Renal cortical epithelial cell (primary cell): ENCODE data around the gene URM1. TPM values are rescaled to one million over a fixed set of nuclear protein-coding genes. Genes with fewer than 3 reads are reported as not detected.
A peak's percentile ranks its signal among the peaks of the same experiment; 100 is the strongest.

Experiments used
- DNase-seq: peaks from one replicate; pipeline ENCODE4 v3.0.0-alpha.2; 2011; ENCODE audit warnings: low read depth
- total RNA-seq: library from RNA; depleted of rRNA; stranded (reverse); fragments of >200 nt; gene quantifications from 2 replicates; pipeline ENCODE4 v1.2.3, GENCODE V29; 2014

Gene URM1
- total RNA-seq, 1 donor from 2014 or later, result 43.7 TPM

DNA sequence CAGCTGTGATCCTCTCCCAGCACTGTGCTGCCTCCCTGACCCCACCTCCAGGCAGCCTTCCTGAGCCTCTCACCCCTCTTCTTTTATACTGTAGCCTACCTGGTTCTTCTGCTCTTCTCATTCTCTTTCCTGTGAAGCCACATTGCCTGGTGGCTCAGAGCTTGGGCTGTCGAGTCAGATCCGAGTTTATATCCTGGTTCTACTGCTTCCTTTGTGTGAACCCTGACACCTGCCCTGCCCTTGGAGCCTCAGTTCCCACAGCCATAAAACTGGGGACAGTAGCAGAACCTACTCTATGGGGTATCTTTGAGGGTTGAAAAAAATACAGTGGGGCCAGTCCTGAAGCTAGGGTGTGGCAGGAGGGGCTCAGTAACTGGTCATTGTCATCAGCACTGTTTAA is 22.0 kb upstream of the URM1 start:
- no peak for DNase-seq

DNA sequence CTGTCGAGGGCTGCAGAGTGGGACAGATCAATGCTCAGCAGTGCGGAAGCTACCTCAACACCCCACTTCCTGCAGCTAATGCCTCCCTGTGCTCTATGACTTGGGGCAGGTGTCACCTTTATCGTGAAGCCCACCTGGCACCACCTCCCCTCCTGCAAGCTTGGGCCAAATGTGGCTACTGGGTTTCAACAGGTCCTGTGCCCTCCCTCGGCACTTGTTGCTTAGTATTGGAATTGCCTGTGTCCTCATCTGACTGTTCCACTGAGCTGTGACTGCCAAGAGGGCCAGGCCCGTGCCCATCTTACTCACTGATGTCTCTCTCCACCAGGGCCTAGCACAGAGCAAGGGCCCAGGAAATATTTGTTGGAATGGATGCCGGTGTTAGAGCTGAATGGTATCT is 21.4 kb upstream of the URM1 start:
- DNase-seq, result no peak

DNA sequence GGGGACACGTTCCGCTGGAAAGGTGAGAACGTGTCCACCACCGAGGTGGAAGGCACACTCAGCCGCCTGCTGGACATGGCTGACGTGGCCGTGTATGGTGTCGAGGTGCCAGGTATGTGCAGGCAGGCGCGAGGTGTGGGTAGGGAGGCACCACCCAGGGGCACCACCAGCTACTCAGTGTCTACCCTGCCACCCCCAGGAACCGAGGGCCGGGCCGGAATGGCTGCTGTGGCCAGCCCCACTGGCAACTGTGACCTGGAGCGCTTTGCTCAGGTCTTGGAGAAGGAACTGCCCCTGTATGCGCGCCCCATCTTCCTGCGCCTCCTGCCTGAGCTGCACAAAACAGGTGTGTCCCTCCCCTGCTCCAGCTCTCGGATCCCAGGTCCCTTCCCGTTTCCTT is 15.7 kb upstream of the URM1 start:
- no peak for DNase-seq

- no peak for DNase-seq
These were observed 13.1 kb upstream of the URM1 start for GRCh38 chr9:128358090-128358489.

DNA sequence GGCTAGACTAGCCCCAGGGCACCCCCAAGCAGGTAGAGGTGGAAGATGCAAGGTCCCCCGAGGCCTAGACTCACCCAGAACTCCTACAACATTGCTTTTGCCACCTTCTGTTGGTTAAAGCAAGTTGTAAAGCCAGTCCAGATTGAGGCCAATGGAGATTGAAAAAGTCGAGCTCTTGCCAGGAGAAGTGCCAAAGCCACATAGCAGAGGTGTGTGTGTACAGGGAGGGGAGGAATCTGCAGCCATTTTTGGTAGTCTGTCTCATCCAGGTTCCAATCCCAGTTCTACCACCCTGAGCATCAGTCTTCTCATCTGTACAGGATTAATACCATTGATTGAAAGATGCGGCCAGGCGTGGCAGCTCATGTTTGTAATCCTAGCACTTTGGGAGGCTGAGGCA is 12.3 kb upstream of the URM1 start:
- DNase-seq, result no peak

DNA sequence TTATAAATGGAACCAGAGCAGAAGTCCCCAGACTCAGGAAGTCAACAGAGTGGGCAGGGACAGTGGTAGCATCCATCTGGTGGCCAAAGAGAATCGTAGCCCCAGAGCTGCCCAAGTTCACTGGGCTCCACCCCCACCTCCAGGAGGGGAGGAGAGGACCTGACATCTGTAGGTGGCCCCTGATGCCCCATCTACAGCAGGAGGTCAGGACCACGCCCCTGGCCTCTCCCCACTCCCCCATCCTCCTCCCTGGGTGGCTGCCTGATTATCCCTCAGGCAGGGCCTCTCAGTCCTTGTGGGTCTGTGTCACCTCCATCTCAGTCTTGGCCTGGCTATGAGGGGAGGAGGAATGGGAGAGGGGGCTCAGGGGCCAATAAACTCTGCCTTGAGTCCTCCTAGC is 10.3 kb upstream of the URM1 start:
- no peak for DNase-seq

DNA sequence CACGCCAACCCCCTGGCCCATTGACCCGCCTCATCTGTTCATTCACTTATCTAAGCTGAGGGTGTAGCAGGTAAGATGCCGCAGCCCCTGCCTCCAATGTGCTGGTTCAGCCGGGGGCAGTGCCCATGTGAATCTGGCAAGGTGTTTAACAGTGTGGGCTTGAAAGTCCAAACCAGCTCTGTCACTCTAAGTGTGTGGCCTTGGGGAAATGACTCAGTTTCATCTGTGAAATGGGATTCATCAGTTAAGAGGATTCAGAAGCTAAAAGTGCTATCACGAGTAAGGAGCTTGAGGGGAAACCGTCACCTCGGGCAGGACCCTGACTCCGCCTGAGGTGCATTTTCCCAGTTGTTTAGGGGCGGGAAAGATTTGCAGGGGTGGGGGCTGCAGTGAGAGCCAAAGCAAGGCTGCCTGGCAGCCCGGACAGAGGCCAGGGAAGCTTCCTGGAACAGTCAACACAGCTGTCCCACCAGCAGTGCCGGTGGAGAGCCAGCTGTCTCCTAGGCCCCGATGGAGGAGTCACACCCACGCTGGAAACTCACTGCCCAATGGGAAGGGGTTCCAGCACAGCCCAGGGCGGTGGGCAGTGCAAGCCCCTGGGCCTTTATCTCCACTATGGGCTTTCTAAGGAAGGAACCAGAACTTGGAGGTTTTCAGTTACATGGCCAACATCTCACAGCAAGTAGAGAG is 9.7 kb upstream of the URM1 start:
- DNase-seq, result no peak

- DNase-seq, result peak; percentile 67
These were observed 9.1 kb upstream of the URM1 start for GRCh38 chr9:128361986-128362646.

GRCh38 chr9:128362774-128363173 is 8.4 kb upstream of the URM1 start:
- no peak for DNase-seq

DNA sequence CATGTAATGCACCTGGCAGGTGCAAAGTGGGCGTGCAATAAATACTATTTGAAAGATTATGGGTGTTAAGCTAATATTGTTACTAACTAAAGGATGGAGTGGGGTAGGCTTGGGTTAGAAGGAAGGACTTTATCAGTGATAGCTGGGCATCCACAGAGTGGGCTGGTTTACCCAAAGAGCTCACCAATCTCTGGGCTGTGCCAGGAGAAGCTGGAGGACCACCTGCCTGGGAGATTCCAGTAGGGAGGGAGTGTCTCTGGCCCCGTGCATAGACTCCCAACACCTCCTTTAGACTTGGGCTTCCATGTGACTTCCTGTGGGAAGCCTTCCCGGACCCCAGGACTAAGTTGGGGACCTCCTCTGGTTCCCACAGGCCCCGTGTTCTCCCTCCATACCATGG is 5.6 kb upstream of the URM1 start:
- no peak for DNase-seq

DNA sequence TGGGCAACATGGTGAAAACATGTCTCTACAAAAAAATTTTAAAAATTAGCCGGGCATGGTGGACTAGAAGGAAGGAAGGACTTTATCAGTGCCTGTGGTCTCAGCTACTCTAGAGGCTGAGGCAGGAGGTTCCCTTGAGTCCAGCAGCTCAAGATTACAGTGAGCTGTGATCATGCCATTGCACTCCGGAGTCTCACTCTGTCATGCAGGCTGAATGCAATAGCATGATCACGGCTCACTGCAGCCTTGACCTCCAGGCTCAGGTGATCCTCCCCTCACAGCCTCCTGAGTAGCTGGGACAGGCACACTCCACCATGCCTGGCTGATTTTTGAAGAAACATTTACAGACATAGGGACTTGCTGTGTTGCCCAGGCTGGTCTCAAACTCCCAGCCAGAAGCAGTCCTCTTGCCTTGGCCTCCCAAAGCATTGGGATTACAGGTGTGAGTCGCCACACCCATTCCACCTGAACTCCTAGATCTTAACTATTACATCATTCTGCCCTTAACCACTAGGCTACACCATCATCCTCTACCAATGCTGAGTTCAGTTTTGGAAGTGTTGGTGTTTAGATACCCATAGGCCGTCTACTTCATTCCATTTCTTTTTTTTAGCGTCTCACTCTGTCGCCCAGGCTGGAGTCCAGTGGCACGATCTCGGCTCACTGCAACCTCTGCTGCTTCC is 2.0 kb upstream of the URM1 start:
- DNase-seq, result no peak

GRCh38 chr9:128370367-128370751 is 815 bp upstream of the URM1 start:
- DNase-seq, result no peak

DNA sequence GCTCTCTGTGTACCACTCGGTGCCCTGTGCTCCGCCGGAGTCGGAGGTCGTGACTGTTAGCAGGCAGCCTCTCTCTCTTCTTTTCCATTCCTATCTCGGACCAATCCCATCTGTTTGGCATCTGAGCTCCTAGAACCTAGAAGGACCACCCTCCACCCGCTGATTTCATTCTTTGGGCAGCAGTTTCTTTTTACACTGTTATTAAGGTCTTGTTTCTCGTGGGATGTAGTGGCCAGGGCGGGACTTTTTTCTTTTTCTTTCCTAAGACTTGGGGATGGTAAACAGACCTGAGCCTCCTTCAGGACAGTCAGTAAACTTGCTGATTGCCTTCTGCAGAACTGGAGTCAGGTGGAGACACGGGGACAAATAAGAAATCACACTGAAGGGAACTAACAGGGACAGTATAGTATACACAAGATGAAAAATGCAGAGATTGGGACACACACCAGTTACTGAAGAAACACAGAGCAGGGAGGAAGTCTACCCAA is 500 bp downstream of the URM1 start:
- DNase-seq, result no peak

GRCh38 chr9:128372188-128372641 is 1.0 kb downstream of the URM1 start:
- peak; percentile 32 for DNase-seq

DNA sequence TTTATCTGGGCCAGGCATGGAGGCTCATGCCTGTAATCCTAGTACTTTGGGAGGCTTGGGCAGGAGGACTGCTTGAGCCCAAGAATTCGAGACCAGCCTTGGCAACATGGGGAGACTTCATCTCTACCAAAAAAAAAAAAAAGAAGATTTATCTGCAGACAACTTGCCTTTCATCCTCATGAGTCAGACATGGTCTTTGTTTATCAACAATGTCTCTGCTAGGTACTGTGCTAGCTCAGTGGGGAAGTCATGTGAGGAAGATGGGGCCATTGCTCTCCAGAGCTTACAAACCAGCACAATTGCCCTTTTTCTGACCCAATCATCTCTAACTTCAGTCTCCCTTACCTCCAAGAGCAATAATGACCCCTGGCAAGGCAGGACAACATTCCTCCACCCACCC is 1.6 kb downstream of the URM1 start:
- DNase-seq, result peak; percentile 70

DNA sequence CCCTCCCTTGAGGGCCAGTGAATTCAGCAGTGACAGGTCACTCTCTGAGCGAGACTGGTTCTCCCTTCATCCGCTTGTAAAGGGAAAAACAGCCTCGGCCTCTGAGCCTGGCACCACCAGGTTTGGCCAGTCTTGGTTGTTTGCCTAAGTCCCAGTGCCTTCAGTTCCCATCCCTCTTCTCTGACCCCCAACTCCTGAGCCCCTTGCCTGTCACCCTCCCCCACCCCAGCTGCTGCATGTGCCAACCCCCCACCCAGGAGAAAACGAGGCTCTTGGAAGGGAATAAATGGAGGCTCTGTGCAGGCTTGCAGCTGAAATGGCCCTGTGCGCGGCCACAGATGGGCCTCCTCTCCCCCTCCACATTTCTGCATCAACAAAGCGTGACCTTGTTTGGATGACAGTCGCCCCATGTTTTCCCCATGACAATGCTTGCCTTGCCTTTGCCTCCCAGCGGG is 3.1 kb downstream of the URM1 start:
- DNase-seq, result no peak

DNA sequence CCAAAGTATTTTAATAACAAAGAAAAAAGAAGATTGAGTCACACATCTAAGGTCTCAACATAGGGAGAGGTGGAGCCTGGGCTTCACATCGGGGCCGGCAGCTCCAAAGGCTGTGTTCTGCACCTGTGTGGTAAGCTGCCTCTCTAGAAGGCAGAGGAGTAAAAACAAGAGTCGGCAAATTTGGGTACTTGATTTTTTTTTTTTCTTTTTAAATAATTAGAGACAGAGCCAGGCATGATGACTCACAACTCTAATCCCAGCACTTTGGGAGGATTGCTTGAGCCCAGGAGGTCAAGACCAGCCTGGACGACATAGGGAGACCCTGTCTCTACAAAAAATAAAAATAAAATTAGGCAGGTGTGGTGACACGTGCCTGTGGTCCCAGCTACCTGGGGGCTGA is 4.7 kb downstream of the URM1 start:
- DNase-seq, result no peak

DNA sequence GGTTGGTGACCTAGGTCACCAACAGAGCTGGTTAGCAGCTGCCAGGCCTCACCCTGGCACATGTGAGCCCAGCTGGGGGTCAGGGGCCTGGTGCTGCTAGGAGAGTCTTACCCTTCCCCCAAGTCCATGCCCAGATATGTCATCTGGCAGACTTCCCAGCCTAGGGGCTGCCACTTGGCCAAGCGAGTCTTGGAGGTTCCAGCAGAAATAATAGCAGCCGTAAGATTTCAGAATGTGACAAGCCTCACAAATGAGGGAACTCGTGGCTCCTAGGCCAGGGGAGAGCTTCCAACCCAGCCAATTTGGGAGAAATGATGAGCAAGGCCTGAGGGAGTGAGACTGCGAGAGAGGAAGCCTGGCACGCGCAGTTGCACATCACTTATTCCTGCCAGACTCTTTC is 11.1 kb downstream of the URM1 start:
- no peak for DNase-seq

DNA sequence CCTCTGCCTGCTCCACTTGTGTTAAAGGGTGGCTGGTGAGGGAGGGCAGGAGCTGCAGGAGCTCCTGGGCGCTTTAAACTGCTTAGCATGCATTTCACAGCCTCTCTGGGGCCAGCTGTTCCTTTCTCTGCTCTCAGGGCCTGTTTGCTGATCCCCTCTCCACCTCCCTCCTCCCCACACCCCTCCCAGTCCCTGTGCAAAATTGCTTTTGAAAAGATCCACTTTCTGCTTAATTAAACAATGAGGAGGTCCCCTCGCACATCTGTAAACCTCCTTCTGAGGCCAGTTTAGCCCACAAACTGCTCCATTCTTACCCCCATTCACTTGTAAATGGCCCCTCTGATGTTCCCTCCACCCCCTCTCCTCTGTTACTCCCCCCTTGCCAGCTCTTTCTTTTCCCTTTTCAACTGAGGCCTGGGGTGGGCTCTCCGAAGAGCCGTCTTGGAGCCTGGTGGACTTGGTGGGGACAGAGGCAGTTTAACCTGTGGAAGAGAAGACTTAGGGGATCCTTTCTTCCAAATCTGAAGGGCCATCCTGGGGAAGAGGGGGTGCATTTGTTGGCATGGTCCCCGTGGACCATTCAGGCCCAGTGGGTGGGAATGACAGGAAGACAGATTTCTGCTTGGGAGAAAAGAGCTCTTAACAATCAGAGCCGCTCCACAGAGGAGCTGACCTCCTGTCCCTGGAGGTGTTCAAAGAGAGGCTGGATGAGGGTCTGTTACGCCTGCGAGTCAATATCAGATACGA is 12.0 kb downstream of the URM1 start:
- DNase-seq, result no peak

- DNase-seq, result no peak
These were observed 12.6 kb downstream of the URM1 start for GRCh38 chr9:128383791-128384190.

DNA sequence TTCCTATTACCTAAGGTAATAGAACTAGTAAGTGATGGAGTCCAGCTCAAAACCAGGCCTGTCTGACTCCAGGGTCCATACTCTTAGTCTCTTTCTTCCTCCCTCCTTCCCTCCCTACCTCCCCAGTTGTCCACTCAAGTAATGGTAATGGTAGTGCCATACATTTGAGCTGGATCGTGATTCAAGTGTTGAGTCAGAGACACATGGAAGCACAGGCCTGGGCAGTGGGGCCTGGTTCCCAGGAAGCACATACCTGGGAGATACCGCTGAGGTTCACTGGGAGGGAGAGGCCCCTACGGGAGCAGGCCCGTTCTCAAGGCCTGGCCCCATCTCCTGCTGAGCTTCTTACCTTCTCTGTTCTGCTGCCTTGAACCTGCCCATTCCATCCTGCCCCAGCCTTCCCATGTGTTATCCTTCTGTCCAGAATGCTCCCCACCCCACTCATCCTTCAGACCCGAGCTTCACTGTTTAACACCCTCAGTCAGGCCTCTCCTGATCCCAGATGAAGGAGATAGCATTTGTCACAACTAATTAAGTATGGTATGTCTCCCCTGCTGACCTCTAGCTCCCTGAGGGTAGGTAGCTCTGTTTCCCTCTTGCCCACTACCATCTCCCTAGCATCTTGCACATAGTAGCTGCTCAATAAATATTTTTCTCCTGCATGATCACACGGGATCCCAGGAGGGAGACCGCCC is 13.8 kb downstream of the URM1 start:
- DNase-seq, result no peak
